K562 (cell line): ENCODE measurements around the gene RAB7A. TPM values are rescaled to one million over a fixed set of nuclear protein-coding genes. Genes with fewer than 3 reads are reported as not detected.

Source experiments
- ATAC-seq: fragments of 200-7000 bp; cut with Tn5 transposase; 3 replicates; pipeline ENCODE4 v1.9.1; 2020; ENCODE audit warnings: moderate library complexity
- BruUV-seq: library from RNA; stranded (reverse); fragments of 400-500 nt; replicated peaks from 2 replicates; lab custom pipeline; 2021; lab: Mats Ljungman, UMichigan
- CTCF ChIA-PET: fragments of 300-600 bp; formaldehyde crosslinking; extraction: SDS; loops from one replicate; lab custom pipeline; 2021; ENCODE audit warnings: low intra/inter-chr PET ratio; lab: Yijun Ruan, JAX
- POLR2A ChIA-PET: fragments of 300-600, 350-650 bp; sonication (Branson Sonifier 250); formaldehyde crosslinking; extraction: SDS; loops from one replicate; lab custom pipeline; 2021; ENCODE audit warnings: antibody characterized with exemption, inconsistent platforms; lab: Yijun Ruan, JAX
- DNase-seq, 4 experiments: peaks; one replicate each; pipeline versions ENCODE4 v3.0.0 to v3.0.0-alpha.2; 2011 to 2018; ENCODE audit warnings: low spot score in 3 of 4, mixed read lengths in 3 of 4; ENCODE audit errors: extremely low read depth in 1 of 4
- FAIRE-seq: peaks from 2 replicates; lab custom pipeline; 2011; peaks lifted over from hg19 to GRCh38; lab: Jason Lieb, UNC
- H2AFZ ChIP-seq: 2 replicates; pipeline ENCODE4 v1.6.0; 2011; ENCODE audit warnings: low read depth, low read length, control low read depth, inconsistent platforms
- H3K27ac ChIP-seq: fragments of 200-600 bp; 3 replicates; pipeline ENCODE4 v1.8.0; 2011; ENCODE audit warnings: low read depth, mild to moderate bottlenecking, control low read depth, inconsistent platforms, low read length, moderate library complexity, mixed read lengths; ENCODE audit errors: extremely low read depth
- H3K27me3 ChIP-seq, 2 experiments: fragments of 300-600 bp in 1 of 2; 2 replicates in 1 of 2; 3 replicates in 1 of 2; pipeline versions ENCODE4 v1.6.0 to v1.8.0; 2011; ENCODE audit warnings: inconsistent platforms in 2 of 2, low read length in 2 of 2, mild to moderate bottlenecking in 1 of 2, mixed read lengths in 1 of 2, moderate library complexity in 1 of 2; ENCODE audit not compliant: control insufficient read depth in 2 of 2, insufficient read depth in 2 of 2
- H3K36me3 ChIP-seq: fragments of 300-600 bp; 3 replicates; pipeline ENCODE4 v1.8.0; 2011; ENCODE audit warnings: mild to moderate bottlenecking, low read length, inconsistent platforms; ENCODE audit not compliant: control insufficient read depth, insufficient read depth
- H3K4me1 ChIP-seq, 2 experiments: fragments of 200-600 bp in 1 of 2; replicated peaks in 1 of 2; 2 replicates in 1 of 2; 3 replicates in 1 of 2; pipeline versions ENCODE4 v1.5.1 to v1.8.0; 2011; ENCODE audit warnings: inconsistent platforms in 2 of 2, low read length in 2 of 2, mild to moderate bottlenecking in 1 of 2, mixed read lengths in 1 of 2, moderate library complexity in 1 of 2; ENCODE audit not compliant: control insufficient read depth in 2 of 2, insufficient read depth in 2 of 2
- H3K4me2 ChIP-seq: 2 replicates; pipeline ENCODE4 v1.6.1; 2011; ENCODE audit warnings: low read length, control low read depth, inconsistent platforms, mixed read lengths; ENCODE audit not compliant: insufficient read depth
- H3K4me3 ChIP-seq: fragments of 200-600 bp; sonication (generic), shearing (Covaris generic); 2 replicates; pipeline ENCODE4 v1.5.1; 2016; ENCODE audit warnings: control low read depth, inconsistent platforms
- H3K79me2 ChIP-seq: fragments of 200-600 bp; 3 replicates; pipeline ENCODE4 v1.8.0; 2011; ENCODE audit warnings: low read length, inconsistent platforms; ENCODE audit not compliant: control insufficient read depth, insufficient read depth
- H3K9ac ChIP-seq, 2 experiments: 2 replicates each; pipeline versions ENCODE4 v1.6.0 to v1.6.1; 2011; ENCODE audit warnings: low read depth in 2 of 2, low read length in 2 of 2, control low read depth in 1 of 2, inconsistent platforms in 1 of 2, mild to moderate bottlenecking in 1 of 2, mixed read lengths in 1 of 2; ENCODE audit not compliant: insufficient read depth in 1 of 2
- H3K9me1 ChIP-seq: one replicate; pipeline ENCODE4 v1.6.0; 2011; ENCODE audit warnings: inconsistent platforms, mild to moderate bottlenecking, low read length, moderate library complexity; ENCODE audit not compliant: control insufficient read depth, insufficient read depth
- H3K9me3 ChIP-seq: replicated peaks from 2 replicates; pipeline ENCODE4 v1.5.1; 2011; ENCODE audit warnings: low read depth, low read length, inconsistent platforms; ENCODE audit not compliant: control insufficient read depth, insufficient read depth
- H4K20me1 ChIP-seq: replicated peaks from 2 replicates; pipeline ENCODE4 v1.6.1; 2011; ENCODE audit warnings: low read length, inconsistent platforms, mixed read lengths; ENCODE audit not compliant: control insufficient read depth, insufficient read depth
- ESRRA ChIP-seq: fragments of 450-650 bp; IDR thresholded peaks from 2 replicates; pipeline ENCODE4 v1.6.1; 2014; ENCODE audit warnings: low read depth, mild to moderate bottlenecking, moderate library complexity, borderline replicate concordance
- WGBS: fragments of 100-300 bp; shearing (Covaris generic); methylation state at CpG from one replicate; pipeline ENCODE4 v1.1.6; 2016; ENCODE audit warnings: low coverage, mixed read lengths; ENCODE audit not compliant: insufficient coverage; ENCODE audit errors: missing lambda C conversion rate; 5-methylcytosine and 5-hydroxymethylcytosine counted together
- in situ Hi-C: fragments of 300-500 bp; cut with MboI; formaldehyde crosslinking; loops from 4 replicates; pipeline ENCODE4 v1.15.0; 2018; ENCODE audit warnings: inconsistent platforms, mixed read lengths
- intact Hi-C: fragments of 100-400 bp; cut with micrococcal nuclease; formaldehyde crosslinking; loops from 2 replicates; pipeline ENCODE4 v1.14.2; 2022
- polyA plus RNA-seq, 8 experiments: library from polyadenylated mRNA; depleted of rRNA in 4 of 8; stranded (reverse) in 5 of 8; unstranded in 3 of 8; fragments of >200 nt; fragmentation: Nextera tagmentation in 2 of 8; fragmentation: Illumina TruSeq in 1 of 8; extraction: Ambion mirVana in 2 of 8; extraction: Trizol in 1 of 8; gene quantifications; 2 replicates each; pipeline versions ENCODE4 v1.2.1 to v1.2.3, GENCODE V29; 2011 to 2014; ENCODE audit warnings: inconsistent platforms in 1 of 8, missing spikeins in 1 of 8
- total RNA-seq, 7 experiments: library from RNA; depleted of rRNA in 6 of 7; stranded (reverse); fragments of >200 nt in 6 of 7; fragmentation: Illumina TruSeq in 2 of 7; extraction: Trizol in 2 of 7; gene quantifications; 2 replicates each; pipeline versions ENCODE4 v1.2.1 to v1.2.3, GENCODE V29; 2011 to 2021; ENCODE audit warnings: low replicate concordance in 1 of 7
- TF ChIP-seq, protein P1 (sequence below): fragments of 250-450 bp; sonication (Bioruptor Pico); IDR thresholded peaks from 2 replicates; pipeline ENCODE4 v1.8.0; 2022; ENCODE audit warnings: inconsistent platforms

Gene RAB7A
- total and polyA plus RNA-seq, 9 of the 15 experiments (the other 6 are each of a cell fraction or from before 2014, with no cell fraction given), result 30.9 to 204 (median 72.8) TPM

DNA sequence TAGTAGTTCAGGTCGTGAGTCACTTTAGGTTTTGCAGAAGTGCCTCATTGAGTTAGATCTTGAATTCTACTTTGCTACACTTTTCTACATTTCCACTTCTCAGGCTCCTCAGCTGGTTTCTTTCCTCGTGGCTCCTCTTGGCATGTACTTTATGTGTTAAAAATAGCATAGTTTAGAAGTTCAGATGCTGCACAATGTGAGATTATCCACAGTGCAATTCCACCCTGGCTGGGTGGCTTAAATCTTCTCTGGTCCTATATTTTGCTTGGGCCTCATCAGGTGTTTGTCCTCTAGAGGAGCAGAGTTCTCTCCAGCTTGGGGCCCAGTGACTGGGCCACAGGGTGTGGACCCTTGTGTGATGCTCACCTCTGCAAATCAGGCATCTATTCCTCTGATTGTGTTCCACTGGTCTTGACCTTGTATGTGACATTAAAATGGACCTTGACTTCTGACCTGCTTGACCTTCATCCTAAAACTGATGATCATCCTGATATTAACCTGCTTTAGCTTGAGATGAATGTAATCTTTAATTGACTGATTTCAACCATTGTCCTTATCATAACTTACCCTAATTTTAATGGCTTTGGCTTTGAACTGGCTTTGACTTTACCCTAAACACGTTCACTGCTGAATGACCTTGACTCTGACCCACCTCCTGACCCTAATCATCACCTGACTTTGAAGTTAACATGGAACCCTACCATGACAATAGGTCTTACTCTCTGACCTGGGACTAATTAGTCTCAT lies 89.5 kb downstream of the RAB7A start:
- ChIA-PET POLR2A (interaction anchor here (0.6 to 1.4 kb wide), 2 partner anchors 11 to 51 kb away, joined by 3 to 4 read pairs; no protein-coding TSS in a partner anchor), CTCF (no interaction called here)
- H2AFZ ChIP-seq, result no peak overlapping the region
- no peak for DNase-seq
- no peaks in the 10 kb centered on the region for H4K20me1 ChIP-seq
- intact Hi-C loops (no loop called here), in situ Hi-C loops (no loop called here)
- no peaks in the 10 kb centered on the region for H3K79me2 ChIP-seq
- peaks cover 77% of the 10 kb centered on the region for H3K36me3 ChIP-seq
- TF ChIP-seq ESRRA, result peak; percentile 67
- TF ChIP-seq, protein P1, sequence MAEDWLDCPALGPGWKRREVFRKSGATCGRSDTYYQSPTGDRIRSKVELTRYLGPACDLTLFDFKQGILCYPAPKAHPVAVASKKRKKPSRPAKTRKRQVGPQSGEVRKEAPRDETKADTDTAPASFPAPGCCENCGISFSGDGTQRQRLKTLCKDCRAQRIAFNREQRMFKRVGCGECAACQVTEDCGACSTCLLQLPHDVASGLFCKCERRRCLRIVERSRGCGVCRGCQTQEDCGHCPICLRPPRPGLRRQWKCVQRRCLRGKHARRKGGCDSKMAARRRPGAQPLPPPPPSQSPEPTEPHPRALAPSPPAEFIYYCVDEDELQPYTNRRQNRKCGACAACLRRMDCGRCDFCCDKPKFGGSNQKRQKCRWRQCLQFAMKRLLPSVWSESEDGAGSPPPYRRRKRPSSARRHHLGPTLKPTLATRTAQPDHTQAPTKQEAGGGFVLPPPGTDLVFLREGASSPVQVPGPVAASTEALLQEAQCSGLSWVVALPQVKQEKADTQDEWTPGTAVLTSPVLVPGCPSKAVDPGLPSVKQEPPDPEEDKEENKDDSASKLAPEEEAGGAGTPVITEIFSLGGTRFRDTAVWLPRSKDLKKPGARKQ (CRISPR knock-in tag), result no peak
- H3K27me3 ChIP-seq, result no peaks in the 10 kb centered on the region
- H3K9me3 ChIP-seq, result no peaks in the 10 kb centered on the region
- no peak for FAIRE-seq
- H3K4me3 ChIP-seq, result no peak overlapping the region
- BruUV-seq, result no TSS peak
- WGBS, result 84% methylated on average over 3 of the region's 3 CpGs
- H3K4me2 ChIP-seq, result no peak overlapping the region
- no peak overlapping the region for H3K9ac ChIP-seq
- no peak overlapping the region for H3K27ac ChIP-seq
- no peaks in the 10 kb centered on the region for H3K4me1 ChIP-seq
- ATAC-seq, result no peak
- H3K9me1 ChIP-seq, result no peaks in the 10 kb centered on the region
